GM20431 (cell line): ENCODE measurements around the gene SLX9.
"Not testable (repeated sequence)": the region's sequence is repeated elsewhere in the genome, so short reads cannot be mapped to it uniquely, and the experiment has no call there.

Experiments used
- in situ Hi-C: fragments of 300-500 bp; cut with MseI, MboI; formaldehyde crosslinking; loops from one replicate; pipeline ENCODE4 v1.15.0; 2020; ENCODE audit warnings: low sequenced_read_pairs; ENCODE audit not compliant: unreplicated experiment

SLX9 gene

DNA sequence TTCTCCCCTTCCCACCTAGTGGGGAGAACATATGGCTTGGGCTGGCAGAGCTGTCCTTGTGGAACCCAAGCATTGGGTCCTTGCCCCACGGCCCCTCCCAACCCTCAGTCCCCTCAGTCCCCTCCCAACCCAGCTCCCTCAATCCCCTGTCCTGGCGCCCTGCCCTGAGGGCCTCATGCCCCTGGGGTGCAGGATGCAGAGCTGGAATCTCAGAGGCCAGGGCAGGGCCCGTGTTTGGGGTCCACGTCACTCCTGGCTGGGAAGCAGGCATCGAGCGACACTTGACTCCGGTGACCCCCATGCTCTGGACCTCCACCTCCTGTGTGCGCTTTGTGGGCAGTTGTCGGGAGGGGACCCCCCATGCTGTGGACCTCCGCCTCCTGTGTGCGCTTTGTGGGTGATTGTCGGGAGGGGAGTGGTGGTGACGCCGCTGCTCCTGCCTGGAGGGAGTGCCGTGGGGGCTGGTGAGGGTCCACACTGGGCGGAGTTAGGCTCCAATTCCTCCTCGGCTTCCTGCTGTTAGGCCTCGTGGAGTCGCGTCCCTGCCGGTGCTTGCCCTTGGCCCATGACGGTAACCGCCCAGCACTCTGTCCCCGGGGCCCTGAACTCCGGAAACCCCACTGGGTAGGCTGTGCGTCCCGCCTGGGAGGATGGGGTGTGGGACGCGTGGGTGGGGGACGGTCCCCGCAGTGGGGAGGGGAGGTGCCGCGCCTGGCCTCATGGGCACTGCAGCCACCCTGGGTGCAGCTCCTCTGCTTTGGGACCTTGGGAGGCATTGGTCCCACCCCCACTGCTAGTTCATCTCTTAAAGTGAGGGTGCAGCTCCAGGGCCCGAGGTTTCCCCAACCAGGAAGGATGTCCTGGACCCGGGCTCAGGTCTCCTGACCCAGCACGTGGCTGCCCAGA is 31.2 kb downstream of the SLX9 start:
- in situ Hi-C loops = no loop called here

DNA sequence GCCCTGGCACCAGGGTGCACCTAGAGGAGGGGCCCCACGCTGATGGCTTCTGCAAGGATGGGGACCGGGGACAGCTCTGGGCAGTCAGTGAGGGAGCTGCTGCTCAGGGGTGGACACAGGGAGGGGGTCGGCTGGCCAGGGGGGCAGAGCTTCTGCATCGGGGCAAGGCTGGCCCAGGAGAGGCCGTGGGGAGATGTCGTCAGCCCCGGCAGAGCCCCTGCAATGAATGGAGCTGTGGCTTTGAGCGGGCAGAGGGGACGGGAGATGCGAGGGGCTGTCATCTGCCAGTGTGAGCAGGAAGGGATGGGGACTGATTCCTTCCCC is 31.8 kb downstream of the SLX9 start:
- in situ Hi-C loops = no loop called here

- in situ Hi-C loops = no loop called here
These were observed 32.5 kb downstream of the SLX9 start for GRCh38 chr21:44972301-44972814.

- in situ Hi-C loops = no loop called here
These were observed 33.0 kb downstream of the SLX9 start for GRCh38 chr21:44972821-44973220.

- in situ Hi-C loops = no loop called here
These were observed 33.8 kb downstream of the SLX9 start for GRCh38 chr21:44973598-44973997.

DNA sequence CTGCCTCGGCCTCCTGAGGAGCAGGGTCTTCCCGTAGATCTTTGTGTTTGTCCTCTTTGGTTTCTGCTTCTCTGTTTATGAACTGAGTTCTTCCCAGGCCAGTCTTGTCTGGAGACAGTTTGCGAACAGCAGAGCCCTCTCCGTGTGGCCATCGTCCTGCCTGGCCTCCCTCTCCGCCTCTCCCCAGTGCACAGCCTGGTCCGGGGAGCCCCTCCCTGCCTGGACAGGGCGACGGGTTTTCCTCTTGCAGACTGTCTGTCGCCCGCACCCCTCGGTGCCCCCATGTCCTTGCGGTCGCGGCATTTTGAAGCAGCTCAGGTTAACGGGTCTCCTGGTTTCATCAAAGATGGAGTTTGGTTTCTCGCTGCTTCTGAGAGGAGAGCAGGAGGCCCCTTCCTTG is 34.8 kb downstream of the SLX9 start:
- in situ Hi-C loops = no loop called here

GRCh38 chr21:44975720-44976555 is 36.1 kb downstream of the SLX9 start:
- in situ Hi-C loops = no loop called here

DNA sequence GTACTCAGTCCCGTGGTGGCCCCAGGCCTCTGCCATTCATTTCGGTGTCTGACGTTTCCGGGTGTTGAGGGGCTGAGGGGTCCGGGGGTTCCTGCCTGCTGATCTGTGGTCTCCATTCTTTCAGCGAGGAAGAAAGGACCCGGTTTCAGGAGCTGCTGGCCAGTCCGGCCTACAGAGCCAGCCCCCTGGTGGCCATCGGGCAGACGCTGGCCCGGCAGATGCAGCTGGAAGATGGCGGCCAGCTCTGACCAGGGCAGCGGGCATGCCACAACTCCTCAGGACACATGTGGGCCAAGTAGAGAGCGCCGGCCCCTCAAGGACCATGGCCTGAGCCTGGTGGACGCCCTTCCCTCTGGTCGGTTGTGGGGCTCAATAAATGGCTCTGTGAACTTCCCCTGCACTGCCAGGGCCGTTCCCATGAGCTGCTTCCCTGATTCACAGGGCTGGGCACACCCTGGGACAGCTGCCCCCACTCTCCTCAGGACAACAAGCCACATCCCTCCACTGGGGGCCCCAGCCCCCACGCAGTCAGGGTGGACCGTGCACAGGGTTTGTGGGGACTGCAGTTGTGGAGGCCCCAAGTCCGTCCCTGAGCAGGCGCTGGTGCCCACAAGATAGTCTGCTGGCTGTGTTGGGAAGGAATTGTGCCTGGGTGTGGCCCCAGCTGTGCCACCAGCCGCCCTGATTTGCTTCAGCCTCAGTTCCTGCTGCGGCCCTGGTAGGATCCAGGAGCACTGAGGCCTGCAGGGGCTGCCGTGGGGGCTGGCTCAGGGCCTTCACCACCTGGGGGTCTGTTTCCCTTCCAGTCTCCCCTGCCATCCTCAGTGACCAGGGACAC is 36.9 kb downstream of the SLX9 start:
- in situ Hi-C loops = not testable (repeated sequence)

- in situ Hi-C loops = no loop called here
These were observed 37.9 kb downstream of the SLX9 start for GRCh38 chr21:44977616-44978340.

GRCh38 chr21:44979687-44980561 is 40.1 kb downstream of the SLX9 start:
- in situ Hi-C loops = no loop called here

- in situ Hi-C loops = no loop called here
These were observed 41.0 kb downstream of the SLX9 start for GRCh38 chr21:44980562-44981489.

- in situ Hi-C loops = no loop called here
These were observed 42.9 kb downstream of the SLX9 start for GRCh38 chr21:44982558-44983250.

- in situ Hi-C loops = no loop called here
These were observed 43.8 kb downstream of the SLX9 start for GRCh38 chr21:44983421-44984206.

DNA sequence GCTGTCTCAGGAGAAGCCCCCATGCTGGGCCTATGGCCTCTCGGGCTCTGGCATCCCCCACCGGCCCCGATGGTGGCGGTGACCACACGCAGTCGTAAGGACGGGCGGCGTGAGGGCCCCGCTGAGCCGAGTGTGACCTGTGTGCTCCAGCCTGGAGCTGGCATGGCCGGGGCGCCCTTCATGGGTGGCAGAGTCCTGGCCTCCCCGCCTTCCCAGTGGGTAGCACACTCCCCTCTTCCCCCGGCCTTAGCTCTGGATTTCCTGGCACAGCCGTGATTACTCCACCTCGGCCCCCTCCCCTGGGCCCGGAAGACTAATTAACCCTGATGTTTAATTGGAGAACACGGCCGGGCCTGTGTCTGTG is 44.6 kb downstream of the SLX9 start:
- in situ Hi-C loops = no loop called here

DNA sequence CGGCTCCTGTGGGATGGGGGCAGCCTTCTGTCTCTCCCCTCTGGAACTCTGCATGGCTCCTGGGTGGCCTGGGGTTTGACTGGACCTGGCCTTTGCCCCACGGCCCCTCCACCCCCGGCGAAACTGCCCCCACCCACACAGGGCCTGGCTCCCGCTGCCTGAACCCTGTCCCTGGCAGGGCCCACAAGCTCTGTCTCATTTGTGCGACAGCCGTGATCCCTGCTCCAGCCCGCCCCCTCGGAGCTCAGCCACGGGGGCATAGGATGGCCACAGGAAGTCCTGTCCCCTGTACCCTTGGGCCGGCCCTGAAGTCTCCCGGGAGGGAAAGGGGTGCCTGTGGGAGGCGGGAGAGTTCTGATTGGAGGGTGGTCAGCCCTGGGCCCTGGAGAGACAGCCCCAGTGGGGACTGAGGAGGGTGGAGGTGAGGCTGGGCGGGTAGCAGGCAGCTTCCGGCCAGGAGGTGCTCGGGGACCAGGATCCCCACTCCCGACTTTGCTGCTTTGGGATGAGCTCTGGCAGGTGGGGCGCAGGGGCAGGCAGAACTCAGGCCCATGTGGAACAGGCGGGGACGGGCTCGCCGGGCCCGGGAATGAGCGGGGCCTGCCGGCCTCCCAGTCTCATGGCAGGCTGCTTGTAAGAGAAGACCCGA is 45.1 kb downstream of the SLX9 start:
- in situ Hi-C loops = no loop called here
